Testis (tissue), 3 donors: Measurements from ENCODE around the gene INO80. TPM values are rescaled to one million over a fixed set of nuclear protein-coding genes. Genes with fewer than 3 reads are reported as not detected.

Experiments used
- DNase-seq: peaks from one replicate; pipeline ENCODE4 v3.0.0-alpha.2; 2019
- H3K27ac ChIP-seq, 2 donors: fragments of 200-600 bp; sonication (generic); one replicate each; pipeline ENCODE4 v1.5.1; 2019
- H3K27me3 ChIP-seq: fragments of 200-600 bp; sonication (generic); one replicate; pipeline ENCODE4 v1.5.1; 2019
- H3K36me3 ChIP-seq: fragments of 200-600 bp; sonication (generic); one replicate; pipeline ENCODE4 v1.5.1; 2017; ENCODE audit warnings: low read depth; ENCODE audit errors: missing control alignments
- H3K4me1 ChIP-seq: fragments of 200-600 bp; sonication (generic); one replicate; pipeline ENCODE4 v1.5.1; 2019
- H3K4me3 ChIP-seq, 2 donors: fragments of 200-600 bp; sonication (generic); one replicate each; pipeline ENCODE4 v1.5.1; 2017 to 2019
- H3K9me3 ChIP-seq: fragments of 200-600 bp; sonication (generic); one replicate; pipeline ENCODE4 v1.5.1; 2017
- POLR2A ChIP-seq: fragments of 450-650 bp; IDR thresholded peaks from one replicate; pipeline ENCODE4 v1.6.1; 2017; ENCODE audit warnings: antibody characterized with exemption, mild to moderate bottlenecking, moderate library complexity
- WGBS, 2 donors: methylation state at CpG; one replicate each; pipeline ENCODE4 v1.1.5; 2018; 5-methylcytosine and 5-hydroxymethylcytosine counted together
- intact Hi-C: fragments of 100-400 bp; cut with DNase I; formaldehyde crosslinking; loops from one replicate; pipeline ENCODE4 v1.15.1; 2023; ENCODE audit warnings: low total_unique reads
- polyA plus RNA-seq: library from polyadenylated mRNA; stranded (reverse); fragments of 350-450 nt; fragmentation: Illumina TruSeq; extraction: RNeasy Lipid Tissue Mini Kit (QIAGEN cat#74804); gene quantifications from one replicate; pipeline ENCODE4 v1.2.3, GENCODE V29; 2014; ENCODE audit warnings: low read depth, low replicate concordance; ENCODE audit not compliant: insufficient read depth
- small RNA-seq, 2 donors: library from RNA; depleted of rRNA; stranded (forward); fragments of <200 nt; gene quantifications; one replicate each; pipeline ENCODE3, GENCODE V24; 2016
- total RNA-seq, 2 donors: library from RNA; depleted of rRNA; stranded (reverse); fragments of >200 nt; gene quantifications; one replicate each; pipeline ENCODE4 v1.2.3, GENCODE V29; 2016
- TF ChIP-seq, protein P1 (sequence below), 3 experiments: fragments of 450-650 bp in 2 of 3; fragments of 200-600 bp in 1 of 3; sonication (generic) in 1 of 3; IDR thresholded peaks; one replicate each; pipeline ENCODE4 v1.5.1; 2016 to 2019; ENCODE audit warnings: antibody characterized with exemption in 3 of 3, mild to moderate bottlenecking in 2 of 3, moderate library complexity in 1 of 3

The INO80 gene
- total and polyA plus RNA-seq, 3 donors from 2014 or later = 21.2 to 44.2 (median 43.5) TPM

DNA sequence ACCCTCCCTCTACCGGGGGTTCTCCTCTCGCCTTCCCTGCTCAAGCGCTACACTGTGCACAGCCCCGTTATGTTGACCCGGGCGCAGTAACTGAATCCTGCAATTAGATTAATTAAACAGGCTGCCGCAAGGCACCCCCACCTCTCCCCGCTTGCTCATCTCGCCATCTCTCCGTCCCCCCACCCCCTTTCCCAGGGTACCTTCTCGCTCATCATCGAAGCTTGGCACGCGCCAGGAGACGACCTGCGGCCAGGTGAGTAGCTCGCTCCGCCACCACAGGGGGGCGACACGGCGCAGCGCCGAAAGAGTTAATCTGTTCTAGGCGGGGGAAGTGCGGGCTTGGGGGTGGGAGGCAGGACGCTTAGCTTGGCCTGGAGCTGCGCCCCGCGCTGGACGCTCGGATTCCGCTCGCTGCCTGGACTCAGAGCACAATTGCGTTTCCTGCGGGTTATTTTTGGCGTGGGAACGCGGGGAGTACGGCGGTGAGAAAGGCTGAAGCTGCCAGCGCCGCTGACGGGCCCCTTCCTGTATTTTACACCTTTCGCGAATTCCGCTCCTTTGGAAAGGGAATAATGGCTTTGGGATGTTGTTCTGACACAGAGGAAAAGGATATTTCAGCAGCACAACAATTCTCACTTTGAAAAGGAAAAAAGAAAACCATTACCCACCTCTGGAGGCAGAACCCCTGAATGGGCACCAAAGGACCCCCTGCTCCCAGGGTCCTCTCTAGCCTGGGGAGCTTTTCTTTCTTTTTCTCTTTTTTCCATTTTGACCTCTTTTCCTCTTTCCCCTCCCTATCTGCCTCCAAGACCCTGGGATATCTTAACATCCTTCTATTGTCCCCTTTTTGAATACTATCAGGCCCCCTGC is 185.4 kb downstream of the INO80 start:
- Histone ChIP-seq H3K27me3 (no peaks in the 10 kb centered on the region), H3K36me3 (no peaks in the 10 kb centered on the region), H3K9me3 (no peaks in the 10 kb centered on the region), H3K27ac (no peak overlapping the region), H3K4me1 (peaks cover 44% of the 10 kb centered on the region), H3K4me3 (peak overlapping the region; percentile 12 to 53)
- DNase-seq = peak; percentile 41
- TF ChIP-seq, protein P1, sequence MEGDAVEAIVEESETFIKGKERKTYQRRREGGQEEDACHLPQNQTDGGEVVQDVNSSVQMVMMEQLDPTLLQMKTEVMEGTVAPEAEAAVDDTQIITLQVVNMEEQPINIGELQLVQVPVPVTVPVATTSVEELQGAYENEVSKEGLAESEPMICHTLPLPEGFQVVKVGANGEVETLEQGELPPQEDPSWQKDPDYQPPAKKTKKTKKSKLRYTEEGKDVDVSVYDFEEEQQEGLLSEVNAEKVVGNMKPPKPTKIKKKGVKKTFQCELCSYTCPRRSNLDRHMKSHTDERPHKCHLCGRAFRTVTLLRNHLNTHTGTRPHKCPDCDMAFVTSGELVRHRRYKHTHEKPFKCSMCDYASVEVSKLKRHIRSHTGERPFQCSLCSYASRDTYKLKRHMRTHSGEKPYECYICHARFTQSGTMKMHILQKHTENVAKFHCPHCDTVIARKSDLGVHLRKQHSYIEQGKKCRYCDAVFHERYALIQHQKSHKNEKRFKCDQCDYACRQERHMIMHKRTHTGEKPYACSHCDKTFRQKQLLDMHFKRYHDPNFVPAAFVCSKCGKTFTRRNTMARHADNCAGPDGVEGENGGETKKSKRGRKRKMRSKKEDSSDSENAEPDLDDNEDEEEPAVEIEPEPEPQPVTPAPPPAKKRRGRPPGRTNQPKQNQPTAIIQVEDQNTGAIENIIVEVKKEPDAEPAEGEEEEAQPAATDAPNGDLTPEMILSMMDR (IDR thresholded peaks at IDR 0.05) = peak in 1 of 3 experiments; percentile 31
- TF ChIP-seq POLR2A = no peak
- intact Hi-C loops = no loop called here
- 1% methylated on average over 31 to 46 of the region's 46 CpGs for WGBS, 2 donors

DNA sequence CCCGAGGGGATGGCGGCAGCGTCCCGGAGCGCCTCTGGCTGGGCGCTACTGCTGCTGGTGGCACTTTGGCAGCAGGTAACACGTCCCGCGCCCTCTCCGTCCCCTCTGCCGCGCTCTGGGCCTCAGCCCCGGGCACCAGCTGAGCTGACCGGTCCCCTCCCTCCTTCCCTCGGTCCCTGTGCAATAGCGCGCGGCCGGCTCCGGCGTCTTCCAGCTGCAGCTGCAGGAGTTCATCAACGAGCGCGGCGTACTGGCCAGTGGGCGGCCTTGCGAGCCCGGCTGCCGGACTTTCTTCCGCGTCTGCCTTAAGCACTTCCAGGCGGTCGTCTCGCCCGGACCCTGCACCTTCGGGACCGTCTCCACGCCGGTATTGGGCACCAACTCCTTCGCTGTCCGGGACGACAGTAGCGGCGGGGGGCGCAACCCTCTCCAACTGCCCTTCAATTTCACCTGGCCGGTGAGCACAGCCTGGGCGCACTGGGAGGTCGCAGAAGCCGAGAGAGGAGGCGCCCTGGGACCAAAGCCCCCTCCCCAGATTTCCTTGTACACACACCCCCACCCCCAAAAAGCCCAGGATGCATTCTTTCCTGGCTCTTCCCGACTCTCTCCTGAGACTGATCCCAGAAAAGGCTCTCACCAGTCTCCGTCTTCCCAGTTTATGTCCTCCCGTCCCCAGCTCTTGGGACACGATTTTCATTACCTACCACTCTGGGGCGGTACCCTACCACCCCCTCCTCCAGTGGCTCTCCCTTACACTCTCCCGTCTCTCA is 186.2 kb downstream of the INO80 start:
- Histone ChIP-seq H3K27me3 (no peaks in the 10 kb centered on the region), H3K27ac (no peak overlapping the region)
- intact Hi-C loops = no loop called here

More for the DNA sequence above, 186.2 kb downstream of the INO80 start:
- Histone ChIP-seq H3K4me1 (peaks cover 45% of the 10 kb centered on the region), H3K4me3 (peak overlapping the region; percentile 2 to 53), H3K36me3 (no peaks in the 10 kb centered on the region), H3K9me3 (no peaks in the 10 kb centered on the region)
- 1% methylated on average over 8 to 56 of the region's 56 CpGs for WGBS, 2 donors
- peak; percentile 47 for DNase-seq
- TF ChIP-seq POLR2A = no peak

Small RNA genes lying within 50 kb of the gene (small RNA-seq; reads per million reads assigned to genes)
- 0 reads per million in 2 donors for gene ISCA1P4

Other genes starting within 250 kb of the INO80 start
- gene RHOV, start 242.0 kb downstream of the INO80 start, total RNA-seq = under 1 TPM; 0.24 to 0.50 TPM
- gene RHOV, start 242.0 kb downstream of the INO80 start, polyA plus RNA-seq = 0.91 TPM
- gene VPS18, start 221.8 kb downstream of the INO80 start, total RNA-seq = 10 to 100 TPM; 25.5 to 33.4 TPM
- gene VPS18, start 221.8 kb downstream of the INO80 start, polyA plus RNA-seq = 16.3 TPM
- 1 to 10 TPM; 3.5 to 3.9 TPM for gene DLL4, start 186.9 kb downstream of the INO80 start, total RNA-seq
- 2.0 TPM for gene DLL4, start 186.9 kb downstream of the INO80 start, polyA plus RNA-seq
- 1 to 10 TPM; 2.5 to 5.9 TPM for gene CHAC1, start 162.8 kb downstream of the INO80 start, total RNA-seq
- 1.8 TPM for gene CHAC1, start 162.8 kb downstream of the INO80 start, polyA plus RNA-seq
- 10 to 100 TPM; 20.7 to 42.9 TPM for gene EXD1, start 114.5 kb upstream of the INO80 start, total RNA-seq
- 47.0 TPM for gene EXD1, start 114.5 kb upstream of the INO80 start, polyA plus RNA-seq
- gene CHP1, start 115.0 kb upstream of the INO80 start, total RNA-seq = 10 to 100 TPM; 61.9 to 72.7 TPM
- 36.6 TPM for gene CHP1, start 115.0 kb upstream of the INO80 start, polyA plus RNA-seq
- 10 to 100 TPM; 21.2 to 22.1 TPM for gene OIP5, start 216.3 kb upstream of the INO80 start, total RNA-seq
- gene OIP5, start 216.3 kb upstream of the INO80 start, polyA plus RNA-seq = 44.8 TPM
- gene NUSAP1, start 216.6 kb upstream of the INO80 start, total RNA-seq = 10 to 100 TPM; 19.5 to 20.2 TPM
- gene NUSAP1, start 216.6 kb upstream of the INO80 start, polyA plus RNA-seq = 40.2 TPM